Keratinocyte (primary cell): ENCODE results near the gene IQSEC2.

Experiments used
- EZH2 ChIP-seq: IDR thresholded peaks from one replicate; pipeline ENCODE4 v1.6.1; 2012; ENCODE audit warnings: inconsistent platforms, mild to moderate bottlenecking, low read length, moderate library complexity
- TF ChIP-seq, protein P1 (sequence below), 3 experiments: IDR thresholded peaks in 1 of 3; conservative IDR thresholded peaks in 1 of 3; optimal IDR thresholded peaks in 1 of 3; 2 replicates in 2 of 3; 3 replicates in 1 of 3; pipeline versions ENCODE3 to v1.5.1; 2011; ENCODE audit warnings: low read length in 3 of 3, mild to moderate bottlenecking in 3 of 3, moderate library complexity in 2 of 3, control low read depth in 1 of 3, inconsistent platforms in 1 of 3; ENCODE audit not compliant: insufficient read depth in 2 of 3; ENCODE audit errors: extremely low read depth in 1 of 3

DNA sequence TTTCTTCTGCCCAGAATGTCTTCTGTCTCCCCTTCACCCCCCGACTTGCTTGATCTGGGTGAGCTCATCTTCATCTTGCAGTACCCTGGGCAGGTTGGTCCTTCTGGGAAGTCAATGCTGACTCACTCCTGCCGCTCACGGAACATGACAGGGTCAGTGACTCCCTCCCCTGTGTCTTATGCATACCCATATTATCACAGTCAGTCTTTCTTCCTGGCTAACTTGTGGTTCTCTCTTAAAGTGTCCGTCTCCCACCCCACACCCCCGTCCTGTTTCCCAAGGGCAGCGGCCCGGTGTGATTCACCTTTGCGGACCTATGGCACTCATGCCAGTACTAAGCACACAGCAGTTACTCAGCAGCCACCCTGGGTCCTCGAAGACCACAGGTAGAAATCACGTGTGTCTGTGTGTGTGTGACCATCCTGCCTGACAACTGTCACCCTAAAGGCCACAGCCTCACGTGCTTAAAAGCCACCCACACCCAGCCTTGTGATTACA is 17.7 kb downstream of the IQSEC2 start:
- TF ChIP-seq, protein P1, sequence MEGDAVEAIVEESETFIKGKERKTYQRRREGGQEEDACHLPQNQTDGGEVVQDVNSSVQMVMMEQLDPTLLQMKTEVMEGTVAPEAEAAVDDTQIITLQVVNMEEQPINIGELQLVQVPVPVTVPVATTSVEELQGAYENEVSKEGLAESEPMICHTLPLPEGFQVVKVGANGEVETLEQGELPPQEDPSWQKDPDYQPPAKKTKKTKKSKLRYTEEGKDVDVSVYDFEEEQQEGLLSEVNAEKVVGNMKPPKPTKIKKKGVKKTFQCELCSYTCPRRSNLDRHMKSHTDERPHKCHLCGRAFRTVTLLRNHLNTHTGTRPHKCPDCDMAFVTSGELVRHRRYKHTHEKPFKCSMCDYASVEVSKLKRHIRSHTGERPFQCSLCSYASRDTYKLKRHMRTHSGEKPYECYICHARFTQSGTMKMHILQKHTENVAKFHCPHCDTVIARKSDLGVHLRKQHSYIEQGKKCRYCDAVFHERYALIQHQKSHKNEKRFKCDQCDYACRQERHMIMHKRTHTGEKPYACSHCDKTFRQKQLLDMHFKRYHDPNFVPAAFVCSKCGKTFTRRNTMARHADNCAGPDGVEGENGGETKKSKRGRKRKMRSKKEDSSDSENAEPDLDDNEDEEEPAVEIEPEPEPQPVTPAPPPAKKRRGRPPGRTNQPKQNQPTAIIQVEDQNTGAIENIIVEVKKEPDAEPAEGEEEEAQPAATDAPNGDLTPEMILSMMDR (optimal IDR thresholded peaks at IDR 0.05 in 1 of 3, IDR thresholded peaks at IDR 0.05 in 1 of 3, conservative IDR thresholded peaks at IDR 0.05 in 1 of 3; ENCODE audit: extremely low read depth in 1 of 3, insufficient read depth in 2 of 3, low read length in 3 of 3): no peak
- no peak for TF ChIP-seq EZH2
